Hypothalamus (tissue), 51 donors: ENCODE measurements around the gene STK32A.

ENCODE experiments used
- DNase-seq, 51 donors: peaks; one replicate each; lab custom pipeline; 2025; lab: John Stamatoyannopoulos, UW

The STK32A gene

GRCh38 chr5:147410496-147411358, 175.9 kb downstream of the STK32A start:
- no peak for DNase-seq

DNA sequence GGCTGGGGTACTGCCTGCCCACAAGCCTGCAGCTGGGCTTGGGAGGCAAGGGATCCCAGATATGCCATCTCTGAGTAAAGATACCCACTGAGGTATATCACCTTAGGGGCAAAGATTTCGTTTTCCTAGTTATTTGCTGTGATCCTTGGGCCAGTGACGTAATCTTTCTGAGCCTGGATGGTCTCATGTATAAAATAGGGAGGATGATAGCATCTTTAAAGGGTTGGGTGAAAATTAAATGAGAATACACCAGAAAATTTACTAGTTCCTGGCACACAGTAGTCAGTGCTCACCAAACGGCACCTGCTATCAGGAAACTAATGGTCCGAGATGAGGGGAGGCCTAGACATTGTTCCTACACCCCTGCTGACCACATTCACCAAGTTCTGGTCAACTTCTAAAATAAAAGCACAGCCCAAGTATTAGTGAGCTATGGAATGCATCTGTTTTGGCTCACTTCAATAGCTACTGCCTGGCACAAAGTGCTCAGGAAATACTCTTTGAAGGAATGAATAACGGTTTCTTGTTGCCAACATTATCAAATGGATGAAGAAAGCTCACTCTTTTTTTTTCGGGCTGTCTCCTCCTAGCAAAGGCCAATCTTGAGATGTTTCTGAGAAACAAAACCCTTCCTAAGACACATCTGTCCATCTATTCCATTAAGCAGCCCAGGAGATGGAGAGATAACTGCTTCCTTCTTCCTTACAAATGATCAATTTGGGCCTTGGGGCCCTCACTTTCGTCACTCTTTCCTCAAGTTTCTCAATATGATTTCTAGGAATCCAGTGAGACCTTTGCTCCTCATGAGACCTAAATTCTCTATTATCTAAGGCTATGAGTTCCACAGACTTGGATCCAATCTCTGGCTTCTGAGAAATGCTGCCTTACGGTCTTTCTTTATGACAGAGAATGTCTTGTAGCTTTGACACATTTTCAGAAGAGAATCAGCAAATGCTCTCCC, 176.8 kb downstream of the STK32A start:
- DNase-seq, result no peak

- no peak for DNase-seq
Observed at GRCh38 chr5:147412561-147412960, 177.7 kb downstream of the STK32A start.

GRCh38 chr5:147413266-147413665, 178.4 kb downstream of the STK32A start:
- DNase-seq, result no peak

GRCh38 chr5:147415651-147416050, 180.8 kb downstream of the STK32A start:
- no peak for DNase-seq

DNA sequence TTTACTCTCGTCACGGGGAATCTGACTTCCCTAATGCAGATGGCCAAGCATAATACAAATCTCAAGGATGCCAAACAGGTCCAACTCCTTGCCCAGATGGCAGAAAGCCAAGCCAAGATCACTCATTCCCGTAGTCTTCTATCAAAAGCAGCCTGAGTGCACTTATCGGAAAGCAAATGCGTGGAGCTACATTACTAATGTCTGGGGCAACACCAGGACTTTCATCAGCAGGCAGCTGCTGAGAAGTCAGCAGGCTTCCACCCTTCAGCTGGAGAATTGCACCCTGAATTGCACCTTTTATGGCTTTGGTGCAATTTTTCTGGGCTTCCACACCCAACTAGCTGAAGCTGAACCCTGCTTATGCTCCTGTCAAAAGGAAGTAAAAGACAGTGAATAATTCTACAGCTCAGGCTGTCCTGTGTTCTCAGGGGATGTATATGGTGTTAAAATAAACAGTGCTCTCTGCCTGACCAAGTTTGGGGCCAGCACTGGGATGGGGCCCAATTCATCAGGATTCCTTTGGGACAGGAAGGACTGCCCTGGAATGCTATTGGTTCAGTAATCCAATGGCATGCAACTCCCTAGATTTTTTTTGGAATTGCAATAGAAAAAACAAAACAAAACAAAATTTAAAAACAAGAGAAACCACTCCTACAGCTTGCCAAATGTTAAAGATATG, 182.4 kb downstream of the STK32A start:
- peak in 2 of 51 donors; percentile 25 to 47 for DNase-seq

DNA sequence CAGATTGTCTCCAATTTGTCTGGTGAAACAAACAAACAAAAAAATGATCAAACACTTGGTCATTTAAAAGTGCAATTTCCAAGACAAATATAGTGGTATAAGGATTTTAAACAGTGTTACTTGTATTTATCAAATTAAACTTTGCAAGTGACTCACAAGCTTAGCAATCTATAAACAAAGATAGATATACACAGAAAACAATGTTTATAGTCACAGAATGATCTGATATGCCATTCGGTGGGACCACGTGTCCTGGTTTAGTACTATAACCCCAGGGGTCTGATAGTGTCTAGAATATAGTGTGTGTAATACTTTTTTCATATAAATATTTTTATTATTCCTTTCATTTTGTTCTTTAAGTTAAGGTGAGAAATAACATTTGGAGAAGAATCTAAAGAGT, 183.8 kb downstream of the STK32A start:
- no peak for DNase-seq

- no peak for DNase-seq
Observed at GRCh38 chr5:147426640-147427327, 192.0 kb downstream of the STK32A start.

- DNase-seq, result no peak
Observed at GRCh38 chr5:147427521-147428401, 192.9 kb downstream of the STK32A start.

- DNase-seq, result no peak
Observed at GRCh38 chr5:147430628-147431027, 195.8 kb downstream of the STK32A start.

GRCh38 chr5:147431586-147431985, 196.8 kb downstream of the STK32A start:
- no peak for DNase-seq

DNA sequence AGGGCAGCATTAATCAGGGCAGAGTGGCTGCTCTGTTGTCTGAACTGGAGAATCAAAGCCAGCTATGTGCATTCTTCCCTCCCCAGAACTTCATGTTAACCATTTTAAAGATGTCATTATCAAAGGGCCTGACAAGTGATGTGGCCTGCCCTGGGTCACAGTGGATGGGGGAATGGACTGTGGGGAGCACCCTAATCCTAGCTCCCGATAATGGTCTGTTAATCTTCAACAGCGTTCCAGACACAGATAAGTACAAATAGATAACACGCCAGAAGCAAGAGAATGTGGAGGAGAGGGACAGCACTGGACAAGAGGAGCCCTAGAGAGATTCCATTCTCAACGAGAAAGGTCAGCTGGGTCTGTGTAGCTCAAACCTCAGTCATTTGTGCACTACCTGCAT, 197.5 kb downstream of the STK32A start:
- DNase-seq, result no peak

- no peak for DNase-seq
Observed at GRCh38 chr5:147434049-147434448, 199.2 kb downstream of the STK32A start.

GRCh38 chr5:147436596-147436995, 201.8 kb downstream of the STK32A start:
- no peak for DNase-seq

DNA sequence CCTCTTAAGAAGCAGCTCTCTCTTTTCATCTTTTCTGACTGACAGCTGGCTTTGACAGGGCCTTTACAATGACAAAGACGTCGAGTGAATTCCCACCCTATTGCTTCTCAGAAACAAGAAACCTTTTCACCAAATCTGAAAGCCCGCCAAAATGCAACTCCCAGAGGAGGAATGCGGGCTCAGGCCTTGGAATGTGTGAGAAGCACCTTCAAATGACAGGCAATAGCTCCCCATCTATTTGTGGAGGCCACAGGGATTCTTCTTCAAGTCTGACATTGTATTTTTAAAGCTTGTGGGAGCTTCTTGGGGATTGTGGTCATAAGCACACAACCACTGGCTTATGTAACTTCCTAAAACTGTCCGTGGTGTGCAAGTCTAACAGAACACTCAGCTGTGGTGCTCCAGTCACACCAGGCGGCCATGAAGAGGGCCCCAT, 202.4 kb downstream of the STK32A start:
- DNase-seq, result peak in 1 of 51 donors; percentile 13
